PC-9 (cell line): ENCODE results near the gene GIMAP8. TPM values are rescaled to one million over a fixed set of nuclear protein-coding genes. Genes with fewer than 3 reads are reported as not detected.
"Not testable (repeated sequence)": the region's sequence is repeated elsewhere in the genome, so short reads cannot be mapped to it uniquely, and the experiment has no call there.

Source experiments
- BruUV-seq: library from RNA; stranded (reverse); fragments of 400-500 nt; replicated peaks from 2 replicates; lab custom pipeline; 2021; lab: Mats Ljungman, UMichigan
- CTCF ChIA-PET: fragments of 300-600 bp; sonication (Branson Sonifier 250); formaldehyde crosslinking; loops from one replicate; lab custom pipeline; 2022; ENCODE audit warnings: antibody characterized with exemption; lab: Charles Lee
- POLR2A ChIA-PET: fragments of 300-600 bp; sonication (Branson Sonifier 250); formaldehyde crosslinking; loops from one replicate; lab custom pipeline; 2022; ENCODE audit warnings: antibody characterized with exemption; ENCODE audit not compliant: unreplicated experiment; lab: Charles Lee
- DNase-seq, 2 experiments: peaks; one replicate each; pipeline versions ENCODE4 v3.0.0 to v3.0.0-alpha.2; 2015 to 2022; ENCODE audit warnings: mixed read lengths in 1 of 2
- H2AFZ ChIP-seq: fragments of 200-600 bp; sonication (generic); 2 replicates; pipeline ENCODE4 v1.8.1; 2017; ENCODE audit warnings: antibody characterized with exemption
- H3F3A ChIP-seq: fragments of 200-600 bp; sonication (generic); 2 replicates; pipeline ENCODE4 v1.8.1; 2017; ENCODE audit warnings: antibody characterized with exemption, mild to moderate bottlenecking, low read depth; ENCODE audit not compliant: insufficient read depth
- H3K27ac ChIP-seq: fragments of 200-600 bp; sonication (generic); 2 replicates; pipeline ENCODE4 v1.6.1; 2016; ENCODE audit warnings: mixed run types
- H3K27me3 ChIP-seq: fragments of 200-600 bp; sonication (generic); 2 replicates; pipeline ENCODE4 v1.6.1; 2016; ENCODE audit warnings: low read depth, mixed run types; ENCODE audit not compliant: insufficient read depth
- H3K36me3 ChIP-seq: fragments of 200-600 bp; sonication (generic); 2 replicates; pipeline ENCODE4 v1.6.1; 2016; ENCODE audit warnings: low read depth, mixed run types
- H3K4me1 ChIP-seq: fragments of 200-600 bp; sonication (generic); replicated peaks from 2 replicates; pipeline ENCODE4 v1.6.1; 2016; ENCODE audit warnings: mixed run types; ENCODE audit not compliant: insufficient read depth
- H3K4me2 ChIP-seq: fragments of 200-600 bp; sonication (generic); 2 replicates; pipeline ENCODE4 v1.6.1; 2017; ENCODE audit warnings: mixed run types
- H3K4me3 ChIP-seq: fragments of 200-600 bp; sonication (generic); 2 replicates; pipeline ENCODE4 v1.6.1; 2016; ENCODE audit warnings: mixed run types
- H3K79me2 ChIP-seq: fragments of 200-600 bp; sonication (generic); 2 replicates; pipeline ENCODE4 v1.6.1; 2017; ENCODE audit warnings: low read depth, mixed run types
- H3K9me2 ChIP-seq: fragments of 200-600 bp; sonication (generic); 2 replicates; pipeline ENCODE4 v1.8.1; 2017; ENCODE audit warnings: mild to moderate bottlenecking; ENCODE audit not compliant: insufficient read depth
- H3K9me3 ChIP-seq: fragments of 200-600 bp; sonication (generic); 2 replicates; pipeline ENCODE4 v1.8.1; 2016; ENCODE audit warnings: low read depth; ENCODE audit not compliant: insufficient read depth
- H4K20me1 ChIP-seq: fragments of 200-600 bp; sonication (generic); 2 replicates; pipeline ENCODE4 v1.8.1; 2017; ENCODE audit not compliant: insufficient read depth
- EZH2 ChIP-seq: fragments of 200-600 bp; sonication (generic); IDR thresholded peaks from 2 replicates; pipeline ENCODE4 v1.8.0; 2017; ENCODE audit warnings: antibody characterized with exemption, low read depth
- intact Hi-C: fragments of 100-400 bp; cut with micrococcal nuclease; formaldehyde crosslinking; loops from one replicate; pipeline ENCODE4 v1.10.0; 2022; ENCODE audit not compliant: unreplicated experiment
- total RNA-seq: library from RNA; stranded (reverse); gene quantifications from 2 replicates; pipeline ENCODE4 v1.2.3, GENCODE V29; 2021
- TF ChIP-seq, protein P1 (sequence below): fragments of 200-600 bp; sonication (generic); conservative IDR thresholded peaks from 2 replicates; pipeline ENCODE4 v1.6.1; 2017; ENCODE audit warnings: mixed run types, antibody characterized with exemption, mild to moderate bottlenecking, moderate library complexity

GIMAP8 gene
- total RNA-seq, 1 experiment from 2014 or later = not detected

DNA sequence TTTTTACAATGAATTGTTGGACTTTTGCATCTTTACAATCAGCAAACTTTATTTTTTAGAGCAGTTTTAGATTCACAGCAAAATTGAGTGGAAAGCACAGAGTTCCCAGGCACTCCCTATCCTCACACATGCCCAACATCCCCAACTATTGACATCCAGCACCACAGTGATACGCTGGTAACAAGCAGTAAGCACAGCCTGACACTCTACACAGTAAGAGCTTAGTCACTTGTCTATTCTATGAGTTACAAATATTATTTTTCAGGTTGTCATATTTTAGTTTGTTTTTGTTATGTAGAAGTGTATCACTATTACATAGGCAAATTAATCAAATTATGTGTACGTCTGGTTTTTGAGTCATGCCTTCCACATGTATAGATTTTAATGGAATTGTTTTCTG is 37.2 kb downstream of the GIMAP8 start:
- POLR2A ChIA-PET = no interaction called here
- Histone ChIP-seq H3K4me3 (no peak overlapping the region), H3K27me3 (peaks cover 28% of the 10 kb centered on the region), H3K27ac (no peak overlapping the region), H3K9me2 (no peaks in the 10 kb centered on the region), H3K9me3 (no peaks in the 10 kb centered on the region), H3F3A (no peaks in the 10 kb centered on the region), H4K20me1 (no peaks in the 10 kb centered on the region; the same call in 1 of the 2 replicates), H2AFZ (no peak overlapping the region), H3K79me2 (no peaks in the 10 kb centered on the region), H3K4me2 (no peak overlapping the region), H3K4me1 (no peaks in the 10 kb centered on the region), H3K36me3 (no peaks in the 10 kb centered on the region)
- no TSS peak for BruUV-seq
- intact Hi-C loops = no loop called here
- TF ChIP-seq, protein P1, sequence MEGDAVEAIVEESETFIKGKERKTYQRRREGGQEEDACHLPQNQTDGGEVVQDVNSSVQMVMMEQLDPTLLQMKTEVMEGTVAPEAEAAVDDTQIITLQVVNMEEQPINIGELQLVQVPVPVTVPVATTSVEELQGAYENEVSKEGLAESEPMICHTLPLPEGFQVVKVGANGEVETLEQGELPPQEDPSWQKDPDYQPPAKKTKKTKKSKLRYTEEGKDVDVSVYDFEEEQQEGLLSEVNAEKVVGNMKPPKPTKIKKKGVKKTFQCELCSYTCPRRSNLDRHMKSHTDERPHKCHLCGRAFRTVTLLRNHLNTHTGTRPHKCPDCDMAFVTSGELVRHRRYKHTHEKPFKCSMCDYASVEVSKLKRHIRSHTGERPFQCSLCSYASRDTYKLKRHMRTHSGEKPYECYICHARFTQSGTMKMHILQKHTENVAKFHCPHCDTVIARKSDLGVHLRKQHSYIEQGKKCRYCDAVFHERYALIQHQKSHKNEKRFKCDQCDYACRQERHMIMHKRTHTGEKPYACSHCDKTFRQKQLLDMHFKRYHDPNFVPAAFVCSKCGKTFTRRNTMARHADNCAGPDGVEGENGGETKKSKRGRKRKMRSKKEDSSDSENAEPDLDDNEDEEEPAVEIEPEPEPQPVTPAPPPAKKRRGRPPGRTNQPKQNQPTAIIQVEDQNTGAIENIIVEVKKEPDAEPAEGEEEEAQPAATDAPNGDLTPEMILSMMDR = no peak
- no peak for TF ChIP-seq EZH2
- DNase-seq = no peak
- CTCF ChIA-PET = no interaction called here

DNA sequence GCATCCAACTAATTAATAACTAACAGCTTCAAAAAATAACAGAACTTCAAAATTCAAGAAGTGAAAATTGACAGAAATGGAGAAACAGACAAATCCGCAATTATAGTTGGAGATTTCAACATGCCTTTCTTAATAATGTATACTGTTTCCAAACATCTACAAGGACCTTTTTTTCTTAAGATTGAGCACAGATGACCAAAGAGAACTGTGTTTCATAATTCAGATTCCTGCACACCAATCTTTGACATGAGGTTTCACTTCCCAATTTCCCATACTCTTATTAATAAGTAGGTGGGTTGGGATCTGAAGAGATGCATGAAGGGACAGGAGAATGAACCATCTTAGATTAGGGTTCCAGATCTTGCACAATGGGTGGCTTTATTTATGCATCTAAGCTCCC is 39.4 kb downstream of the GIMAP8 start:
- BruUV-seq = no TSS peak
- Histone ChIP-seq H3F3A (no peaks in the 10 kb centered on the region), H3K79me2 (no peaks in the 10 kb centered on the region), H3K36me3 (no peaks in the 10 kb centered on the region), H3K9me3 (no peaks in the 10 kb centered on the region), H3K27ac (no peak overlapping the region), H2AFZ (no peak overlapping the region), H3K9me2 (no peaks in the 10 kb centered on the region), H3K4me1 (no peaks in the 10 kb centered on the region), H3K4me3 (no peak overlapping the region), H3K27me3 (peaks cover 13% of the 10 kb centered on the region; the same call in 1 of the 2 replicates), H3K4me2 (no peak overlapping the region), H4K20me1 (no peaks in the 10 kb centered on the region; the same call in 1 of the 2 replicates)
- no peak for TF ChIP-seq EZH2
- TF ChIP-seq, protein P1 = no peak
- POLR2A ChIA-PET = no interaction called here
- no peak for DNase-seq
- CTCF ChIA-PET = no interaction called here
- intact Hi-C loops = no loop called here

DNA sequence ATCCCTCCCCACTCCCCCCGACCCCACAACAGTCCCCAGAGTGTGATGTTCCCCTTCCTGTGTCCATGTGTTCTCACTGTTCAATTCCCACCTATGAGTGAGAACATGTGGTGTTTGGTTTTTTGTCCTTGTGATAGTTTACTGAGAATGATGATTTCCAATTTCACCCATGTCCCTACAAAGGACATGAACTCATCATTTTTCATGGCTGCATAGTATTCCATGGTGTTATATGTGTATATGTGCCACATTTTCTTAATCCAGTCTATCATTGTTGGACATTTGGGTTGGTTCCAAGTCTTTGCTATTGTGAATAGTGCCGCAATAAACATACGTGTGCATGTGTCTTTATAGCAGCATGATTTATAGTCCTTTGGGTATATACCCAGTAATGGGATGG is 43.0 kb downstream of the GIMAP8 start:
- H3K4me1 ChIP-seq, H3K36me3 ChIP-seq, intact Hi-C loops, H3K79me2 ChIP-seq, H2AFZ ChIP-seq, CTCF ChIA-PET, POLR2A ChIA-PET, H3K9me3 ChIP-seq, H4K20me1 ChIP-seq, DNase-seq, BruUV-seq, H3K4me3 ChIP-seq, H3K27ac ChIP-seq, H3K4me2 ChIP-seq, H3K9me2 ChIP-seq, H3K27me3 ChIP-seq, H3F3A ChIP-seq: not testable (repeated sequence)

DNA sequence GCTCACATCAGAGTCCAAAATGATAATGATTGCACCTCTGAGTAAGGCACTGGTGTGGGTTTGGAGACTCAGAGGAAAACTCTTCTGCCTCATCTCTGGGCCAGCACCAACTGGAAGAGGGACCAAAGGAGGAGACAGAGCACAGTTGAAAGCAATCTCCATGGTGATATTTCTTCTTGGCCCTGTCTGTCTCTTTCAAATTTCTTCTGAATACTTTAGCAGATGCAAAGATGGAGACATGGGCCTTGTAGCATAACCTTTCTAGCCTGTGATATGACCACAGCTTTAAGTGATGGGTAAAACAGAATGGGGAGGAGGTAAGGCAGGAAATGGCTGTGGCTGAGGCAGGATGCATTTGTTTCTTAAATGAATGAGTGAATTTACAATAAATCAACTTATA is 52.1 kb downstream of the GIMAP8 start:
- H3K9me3 ChIP-seq = no peaks in the 10 kb centered on the region
- no TSS peak for BruUV-seq
- DNase-seq = no peak
- ChIA-PET POLR2A (no interaction called here), CTCF (no interaction called here)
- H2AFZ ChIP-seq = no peak overlapping the region
- no peaks in the 10 kb centered on the region for H4K20me1 ChIP-seq
- intact Hi-C loops = no loop called here
- no peak overlapping the region for H3K27ac ChIP-seq
- no peaks in the 10 kb centered on the region for H3F3A ChIP-seq
- H3K4me1 ChIP-seq = no peaks in the 10 kb centered on the region
- no peak overlapping the region for H3K4me2 ChIP-seq
- H3K27me3 ChIP-seq = peaks cover 33% of the 10 kb centered on the region
- TF ChIP-seq, protein P1 = no peak
- no peak for TF ChIP-seq EZH2
- H3K79me2 ChIP-seq = no peaks in the 10 kb centered on the region
- no peaks in the 10 kb centered on the region for H3K36me3 ChIP-seq
- no peak overlapping the region for H3K4me3 ChIP-seq
- H3K9me2 ChIP-seq = no peaks in the 10 kb centered on the region
